Measurements from ENCODE around the gene NFX1. TPM values are rescaled to one million over a fixed set of nuclear protein-coding genes. Genes with fewer than 3 reads are reported as not detected.
"Not testable (repeated sequence)": the region's sequence is repeated elsewhere in the genome, so short reads cannot be mapped to it uniquely, and the experiment has no call there.

NFX1 gene
- total RNA-seq, 4 donors from 2014 or later = 17.7 to 61.6 (median 50.2) TPM

DNA sequence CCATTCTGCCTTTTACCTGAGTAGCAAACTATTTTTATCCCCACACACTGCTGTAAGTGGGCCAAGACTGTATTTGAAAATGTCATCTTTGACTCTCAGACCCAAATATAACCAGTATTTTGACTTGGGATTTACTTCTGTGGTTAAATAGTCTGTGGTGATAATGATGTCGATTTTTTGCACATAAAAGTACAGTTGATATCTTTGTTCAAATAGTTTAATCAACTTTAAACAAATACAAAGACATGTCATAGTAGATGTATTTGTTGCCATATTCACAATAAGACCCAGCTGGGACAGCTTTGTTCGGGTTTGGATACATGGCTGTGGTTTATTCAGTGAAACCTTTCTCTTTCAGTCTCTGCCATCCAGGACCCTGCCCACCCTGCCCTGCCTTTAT is 20.4 kb downstream of the NFX1 start:
- Histone ChIP-seq H3K36me3 (peaks cover 0 to 98% (median 44%) of the 10 kb centered on the region in 4 donors), H3K27ac (no peak overlapping the region), H3K4me3 (no peak overlapping the region), H3K4me1 (no peaks in the 10 kb centered on the region), H3K9me3 (no peaks in the 10 kb centered on the region), H3K27me3 (no peaks in the 10 kb centered on the region)
- no peak for TF ChIP-seq POLR2A (IDR thresholded peaks at IDR 0.05)
- 63 to 65% methylated on average over 2 of the region's 2 CpGs for WGBS, 2 donors (ENCODE audit: low coverage in 1 of 2)
- intact Hi-C loops (cut with DNase I; ENCODE audit: low total_unique reads) (no loop called here), in situ Hi-C loops (cut with MboI; ENCODE audit: low pct_ligation_motif_present in 1 of 4, low pct_unique_long_range_greater_than_20kb in 1 of 4, low sequenced_read_pairs in 3 of 4) (no loop called here)
- DNase-seq = no peak

DNA sequence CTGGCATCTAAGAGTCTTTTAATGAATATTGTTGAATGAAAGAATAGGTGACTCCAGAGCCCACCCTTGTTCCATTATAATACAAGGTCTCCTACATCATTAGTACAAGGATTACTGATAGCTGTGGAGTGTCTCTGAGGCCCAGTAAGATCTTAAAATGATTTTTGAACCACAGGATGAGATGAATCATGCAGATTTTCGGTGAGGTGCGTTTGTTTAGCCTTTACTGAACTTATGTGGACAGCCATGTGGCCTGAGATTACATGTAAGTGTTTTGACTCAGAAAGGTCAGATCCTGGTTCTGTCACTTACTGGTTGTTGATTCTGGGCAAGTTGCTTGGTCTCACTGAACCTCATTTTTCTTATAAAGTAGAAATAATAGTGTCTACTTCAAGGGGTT is 21.6 kb downstream of the NFX1 start:
- Histone ChIP-seq H3K27ac (no peak overlapping the region), H3K36me3 (peaks cover 0 to 97% (median 44%) of the 10 kb centered on the region in 4 donors), H3K4me1 (no peaks in the 10 kb centered on the region), H3K27me3 (no peaks in the 10 kb centered on the region), H3K9me3 (no peaks in the 10 kb centered on the region), H3K4me3 (no peak overlapping the region)
- no peak for DNase-seq
- in situ Hi-C loops (cut with MboI; ENCODE audit: low pct_ligation_motif_present in 1 of 4, low pct_unique_long_range_greater_than_20kb in 1 of 4, low sequenced_read_pairs in 3 of 4) = no loop called here
- TF ChIP-seq POLR2A (IDR thresholded peaks at IDR 0.05) = no peak
- no peak for TF ChIP-seq EP300 (IDR thresholded peaks at IDR 0.05; ENCODE audit: low read depth)
- no peak for TF ChIP-seq POLR2AphosphoS5 (IDR thresholded peaks at IDR 0.05)
- TF ChIP-seq, protein P1, sequence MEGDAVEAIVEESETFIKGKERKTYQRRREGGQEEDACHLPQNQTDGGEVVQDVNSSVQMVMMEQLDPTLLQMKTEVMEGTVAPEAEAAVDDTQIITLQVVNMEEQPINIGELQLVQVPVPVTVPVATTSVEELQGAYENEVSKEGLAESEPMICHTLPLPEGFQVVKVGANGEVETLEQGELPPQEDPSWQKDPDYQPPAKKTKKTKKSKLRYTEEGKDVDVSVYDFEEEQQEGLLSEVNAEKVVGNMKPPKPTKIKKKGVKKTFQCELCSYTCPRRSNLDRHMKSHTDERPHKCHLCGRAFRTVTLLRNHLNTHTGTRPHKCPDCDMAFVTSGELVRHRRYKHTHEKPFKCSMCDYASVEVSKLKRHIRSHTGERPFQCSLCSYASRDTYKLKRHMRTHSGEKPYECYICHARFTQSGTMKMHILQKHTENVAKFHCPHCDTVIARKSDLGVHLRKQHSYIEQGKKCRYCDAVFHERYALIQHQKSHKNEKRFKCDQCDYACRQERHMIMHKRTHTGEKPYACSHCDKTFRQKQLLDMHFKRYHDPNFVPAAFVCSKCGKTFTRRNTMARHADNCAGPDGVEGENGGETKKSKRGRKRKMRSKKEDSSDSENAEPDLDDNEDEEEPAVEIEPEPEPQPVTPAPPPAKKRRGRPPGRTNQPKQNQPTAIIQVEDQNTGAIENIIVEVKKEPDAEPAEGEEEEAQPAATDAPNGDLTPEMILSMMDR (IDR thresholded peaks at IDR 0.05) = no peak
- intact Hi-C loops (cut with DNase I; ENCODE audit: low total_unique reads) = no loop called here
- 62 to 65% methylated on average over 2 of the region's 2 CpGs for whole genome bisulfite sequencing, 2 donors (ENCODE audit: low coverage in 1 of 2)

DNA sequence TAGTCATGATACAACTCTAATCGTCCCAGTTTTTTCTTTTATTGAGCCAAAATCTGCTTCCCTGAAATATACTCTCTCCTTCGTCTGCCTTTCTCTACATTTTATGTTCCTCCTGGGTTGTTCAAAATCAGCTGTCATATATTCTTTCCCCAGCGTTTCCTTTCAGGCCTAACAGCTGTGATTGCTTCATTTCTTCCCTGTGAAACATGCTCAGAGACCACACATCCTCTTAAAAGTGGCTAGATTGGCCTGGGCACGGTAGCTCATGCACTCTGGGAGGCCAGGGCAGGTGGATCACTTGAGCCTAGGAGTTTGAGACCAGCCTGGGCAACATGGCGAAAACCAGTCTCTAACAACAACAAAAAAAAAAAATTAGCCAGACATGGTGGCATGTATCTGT is 25.1 kb downstream of the NFX1 start:
- in situ Hi-C loops (cut with MboI; ENCODE audit: low pct_ligation_motif_present in 1 of 4, low pct_unique_long_range_greater_than_20kb in 1 of 4, low sequenced_read_pairs in 3 of 4) = no loop called here
- DNase-seq = no peak

DNA sequence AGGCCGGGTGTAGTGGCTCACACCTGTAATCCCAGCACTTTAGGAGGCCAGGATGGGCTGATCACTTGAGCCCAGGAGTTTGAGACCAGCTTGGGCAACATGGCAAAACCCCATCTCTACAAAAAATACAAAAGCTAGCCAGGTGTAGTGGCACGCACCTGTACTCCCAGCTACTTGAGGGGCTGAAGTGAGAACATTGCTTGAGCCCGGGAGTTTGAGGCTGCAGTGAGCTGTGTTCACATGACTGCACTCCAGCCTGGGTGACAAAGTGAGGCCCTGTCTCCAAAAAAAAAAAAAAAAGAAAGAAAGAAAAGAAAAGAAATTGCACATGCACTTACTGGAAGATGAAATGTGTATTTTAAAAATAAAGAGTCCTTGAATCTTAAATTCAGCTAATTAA is 26.8 kb downstream of the NFX1 start:
- in situ Hi-C loops (cut with MboI; ENCODE audit: low pct_ligation_motif_present in 1 of 4, low pct_unique_long_range_greater_than_20kb in 1 of 4, low sequenced_read_pairs in 3 of 4) = not testable (repeated sequence)

More for the DNA sequence above, 25.1 kb downstream of the NFX1 start:
- intact Hi-C loops (cut with DNase I; ENCODE audit: low total_unique reads) = no loop called here
- no peaks in the 10 kb centered on the region for H3K27me3 ChIP-seq
- TF ChIP-seq POLR2A (IDR thresholded peaks at IDR 0.05) (no peak), EP300 (IDR thresholded peaks at IDR 0.05; ENCODE audit: low read depth) (no peak), POLR2AphosphoS5 (IDR thresholded peaks at IDR 0.05) (no peak)
- TF ChIP-seq, protein P1 (IDR thresholded peaks at IDR 0.05) = no peak
- H3K9me3 ChIP-seq = no peaks in the 10 kb centered on the region
- WGBS, 2 donors (ENCODE audit: low coverage in 1 of 2) = 70 to 75% methylated on average over 2 to 5 of the region's 5 CpGs
- H3K4me3 ChIP-seq = no peak overlapping the region
- no peak overlapping the region for H3K27ac ChIP-seq
- H3K4me1 ChIP-seq = peaks cover 0 to 5% (median 0%) of the 10 kb centered on the region in 4 donors
- peaks cover 0 to 89% (median 42%) of the 10 kb centered on the region in 4 donors for H3K36me3 ChIP-seq

DNA sequence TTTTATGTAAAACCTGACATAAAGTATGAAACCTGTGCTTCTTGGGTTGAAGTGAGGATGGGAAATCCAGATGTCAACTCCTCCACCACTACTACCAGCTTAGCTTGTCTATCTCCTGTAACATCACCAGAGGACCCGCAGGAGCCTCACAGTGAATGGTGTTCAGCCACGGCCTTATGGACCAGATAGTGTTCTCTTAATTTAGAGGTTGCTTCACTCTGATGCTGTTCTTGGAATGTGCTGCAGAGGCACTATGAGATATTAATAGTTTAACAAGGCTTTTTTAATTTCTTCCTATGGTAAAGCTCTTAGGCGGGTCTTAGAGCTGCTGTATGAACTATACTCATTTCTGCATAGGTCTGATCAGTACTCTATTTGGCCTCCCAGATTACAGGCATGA is 27.9 kb downstream of the NFX1 start:
- 96 to 100% methylated on average over 2 to 3 of the region's 3 CpGs for WGBS, 2 donors (ENCODE audit: low coverage in 1 of 2)
- Histone ChIP-seq H3K4me3 (no peak overlapping the region), H3K36me3 (peaks cover 0 to 84% (median 41%) of the 10 kb centered on the region in 4 donors), H3K27me3 (no peaks in the 10 kb centered on the region), H3K4me1 (peaks cover 0 to 5% (median 0%) of the 10 kb centered on the region in 4 donors), H3K27ac (no peak overlapping the region), H3K9me3 (no peaks in the 10 kb centered on the region)
- DNase-seq = no peak
- intact Hi-C loops (cut with DNase I; ENCODE audit: low total_unique reads) = no loop called here
- in situ Hi-C loops (cut with MboI; ENCODE audit: low pct_ligation_motif_present in 1 of 4, low pct_unique_long_range_greater_than_20kb in 1 of 4, low sequenced_read_pairs in 3 of 4) = no loop called here
- TF ChIP-seq, protein P1 (IDR thresholded peaks at IDR 0.05) = no peak
- no peak for TF ChIP-seq POLR2A (IDR thresholded peaks at IDR 0.05)
- TF ChIP-seq POLR2AphosphoS5 (IDR thresholded peaks at IDR 0.05) = no peak
- TF ChIP-seq EP300 (IDR thresholded peaks at IDR 0.05; ENCODE audit: low read depth) = no peak

More for the DNA sequence above, 26.8 kb downstream of the NFX1 start:
- H3K36me3 ChIP-seq = peaks cover 0 to 89% (median 44%) of the 10 kb centered on the region in 4 donors
- H3K4me3 ChIP-seq; DNase-seq; H3K9me3 ChIP-seq; intact Hi-C loops (cut with DNase I; ENCODE audit: low total_unique reads); H3K4me1 ChIP-seq; H3K27ac ChIP-seq; H3K27me3 ChIP-seq: not testable (repeated sequence)
- 90 to 91% methylated on average over 2 to 3 of the region's 3 CpGs for WGBS, 2 donors (ENCODE audit: low coverage in 1 of 2)

Measured in transverse colon (tissue), 4 donors.